ENCODE measurements around the gene DSCAML1.

DNA sequence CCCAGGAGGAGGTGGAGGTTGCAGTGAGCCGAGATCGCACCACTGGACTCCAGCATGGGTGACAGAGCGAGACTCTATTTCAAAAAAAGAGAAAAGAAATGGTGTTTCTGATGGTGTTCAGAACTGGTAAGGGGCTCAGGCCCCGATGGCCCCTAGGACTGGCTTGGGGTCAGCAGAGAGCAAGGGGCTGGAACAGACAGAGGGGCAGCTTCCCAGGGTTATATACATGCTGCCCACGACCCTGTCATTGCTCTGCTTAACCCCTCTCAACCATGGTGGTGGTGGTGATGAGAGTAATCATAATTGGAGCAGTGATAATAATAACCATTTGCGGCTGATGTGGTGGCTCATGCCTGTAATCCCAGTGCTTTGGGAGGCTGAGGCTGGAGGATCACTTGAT is 390.0 kb downstream of the DSCAML1 start:
- TF ChIP-seq, protein P1, sequence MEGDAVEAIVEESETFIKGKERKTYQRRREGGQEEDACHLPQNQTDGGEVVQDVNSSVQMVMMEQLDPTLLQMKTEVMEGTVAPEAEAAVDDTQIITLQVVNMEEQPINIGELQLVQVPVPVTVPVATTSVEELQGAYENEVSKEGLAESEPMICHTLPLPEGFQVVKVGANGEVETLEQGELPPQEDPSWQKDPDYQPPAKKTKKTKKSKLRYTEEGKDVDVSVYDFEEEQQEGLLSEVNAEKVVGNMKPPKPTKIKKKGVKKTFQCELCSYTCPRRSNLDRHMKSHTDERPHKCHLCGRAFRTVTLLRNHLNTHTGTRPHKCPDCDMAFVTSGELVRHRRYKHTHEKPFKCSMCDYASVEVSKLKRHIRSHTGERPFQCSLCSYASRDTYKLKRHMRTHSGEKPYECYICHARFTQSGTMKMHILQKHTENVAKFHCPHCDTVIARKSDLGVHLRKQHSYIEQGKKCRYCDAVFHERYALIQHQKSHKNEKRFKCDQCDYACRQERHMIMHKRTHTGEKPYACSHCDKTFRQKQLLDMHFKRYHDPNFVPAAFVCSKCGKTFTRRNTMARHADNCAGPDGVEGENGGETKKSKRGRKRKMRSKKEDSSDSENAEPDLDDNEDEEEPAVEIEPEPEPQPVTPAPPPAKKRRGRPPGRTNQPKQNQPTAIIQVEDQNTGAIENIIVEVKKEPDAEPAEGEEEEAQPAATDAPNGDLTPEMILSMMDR (IDR thresholded peaks at IDR 0.05): no peak
- no peak for TF ChIP-seq POLR2A (IDR thresholded peaks at IDR 0.05)

Measured in uterus (tissue), 2 donors.